GM21528 (cell line): ENCODE data around the gene PHEX.
A peak's percentile ranks its signal among the peaks of the same experiment; 100 is the strongest.

ENCODE experiments used
- ATAC-seq: cut with Tn5 transposase; IDR thresholded peaks from one replicate; pipeline ENCODE4 v1.9.1; 2021; ENCODE audit warnings: mild to moderate bottlenecking, moderate library complexity; ENCODE audit not compliant: unreplicated experiment, low FRiP score

PHEX gene

GRCh38 chrX:22032084-22032483 lies at the start of gene PHEX:
TSS of gene PHEX (plus strand) at chrX:22032325. CDS start at chrX:22033006, 681 bp downstream.
- ATAC-seq = no peak

GRCh38 chrX:21985332-21985777 lies 46.8 kb upstream of the PHEX start:
- peak; percentile 85 for ATAC-seq

GRCh38 chrX:21986596-21986995 lies 45.5 kb upstream of the PHEX start:
- no peak for ATAC-seq

GRCh38 chrX:21989384-21989783 lies 42.7 kb upstream of the PHEX start:
- no peak for ATAC-seq

GRCh38 chrX:21990832-21991231 lies 41.3 kb upstream of the PHEX start:
- ATAC-seq = no peak

- no peak for ATAC-seq
These were observed 40.6 kb upstream of the PHEX start for GRCh38 chrX:21991504-21991903.

- ATAC-seq = peak; percentile 87
These were observed 38.9 kb upstream of the PHEX start for GRCh38 chrX:21993265-21993664.

GRCh38 chrX:21996872-21997455 lies 35.2 kb upstream of the PHEX start:
- ATAC-seq = no peak

- ATAC-seq = no peak
These were observed 34.1 kb upstream of the PHEX start for GRCh38 chrX:21998037-21998436.

- no peak for ATAC-seq
These were observed 27.3 kb upstream of the PHEX start for GRCh38 chrX:22004866-22005265.

- no peak for ATAC-seq
These were observed 20.1 kb upstream of the PHEX start for GRCh38 chrX:22012051-22012450.

GRCh38 chrX:22012931-22013330 lies 19.2 kb upstream of the PHEX start:
- no peak for ATAC-seq

GRCh38 chrX:22015139-22015750 lies 16.9 kb upstream of the PHEX start:
- no peak for ATAC-seq

- ATAC-seq = no peak
These were observed 10.3 kb upstream of the PHEX start for GRCh38 chrX:22021751-22022324.

GRCh38 chrX:22024577-22024976 lies 7.5 kb upstream of the PHEX start:
- ATAC-seq = no peak

GRCh38 chrX:22025751-22026150 lies 6.4 kb upstream of the PHEX start:
- no peak for ATAC-seq

- no peak for ATAC-seq
These were observed 5.4 kb upstream of the PHEX start for GRCh38 chrX:22026731-22027130.

GRCh38 chrX:22032506-22032905 lies 381 bp downstream of the PHEX start:
- no peak for ATAC-seq

GRCh38 chrX:22033818-22034217 lies 1.7 kb downstream of the PHEX start:
- ATAC-seq = no peak

GRCh38 chrX:22035236-22035635 lies 3.1 kb downstream of the PHEX start:
- no peak for ATAC-seq

GRCh38 chrX:22037225-22037624 lies 5.1 kb downstream of the PHEX start:
- no peak for ATAC-seq

GRCh38 chrX:22037911-22038537 lies 5.9 kb downstream of the PHEX start:
- ATAC-seq = no peak
